BLaER1 (cell line): ENCODE data around the gene MICALL1.
A peak's percentile ranks its signal among the peaks of the same experiment; 100 is the strongest.

Experiments used
- H3K27ac ChIP-seq: shearing (Covaris generic); formaldehyde crosslinking; 2 replicates; pipeline ENCODE4 v1.8.1; 2022
- H3K27me3 ChIP-seq: shearing (Covaris generic); formaldehyde crosslinking; 2 replicates; pipeline ENCODE4 v1.8.1; 2022
- H3K36me3 ChIP-seq: shearing (Covaris generic); formaldehyde crosslinking; 2 replicates; pipeline ENCODE4 v1.8.1; 2022
- H3K4me1 ChIP-seq: shearing (Covaris generic); formaldehyde crosslinking; 2 replicates; pipeline ENCODE4 v1.8.1; 2022
- H3K4me2 ChIP-seq: shearing (Covaris generic); formaldehyde crosslinking; 2 replicates; pipeline ENCODE4 v1.8.1; 2022
- H3K4me3 ChIP-seq: shearing (Covaris generic); formaldehyde crosslinking; 2 replicates; pipeline ENCODE4 v1.8.1; 2022
- H3K9ac ChIP-seq: shearing (Covaris generic); formaldehyde crosslinking; 2 replicates; pipeline ENCODE4 v1.8.1; 2022
- H3K9me3 ChIP-seq: shearing (Covaris generic); formaldehyde crosslinking; 2 replicates; pipeline ENCODE4 v1.8.1; 2022
- H4K20me1 ChIP-seq: shearing (Covaris generic); formaldehyde crosslinking; 2 replicates; pipeline ENCODE4 v1.8.1; 2022
- Cebpa-rat ChIP-seq: shearing (Covaris generic); IDR thresholded peaks from 2 replicates; pipeline ENCODE4 v1.8.1; 2022

MICALL1 gene

DNA sequence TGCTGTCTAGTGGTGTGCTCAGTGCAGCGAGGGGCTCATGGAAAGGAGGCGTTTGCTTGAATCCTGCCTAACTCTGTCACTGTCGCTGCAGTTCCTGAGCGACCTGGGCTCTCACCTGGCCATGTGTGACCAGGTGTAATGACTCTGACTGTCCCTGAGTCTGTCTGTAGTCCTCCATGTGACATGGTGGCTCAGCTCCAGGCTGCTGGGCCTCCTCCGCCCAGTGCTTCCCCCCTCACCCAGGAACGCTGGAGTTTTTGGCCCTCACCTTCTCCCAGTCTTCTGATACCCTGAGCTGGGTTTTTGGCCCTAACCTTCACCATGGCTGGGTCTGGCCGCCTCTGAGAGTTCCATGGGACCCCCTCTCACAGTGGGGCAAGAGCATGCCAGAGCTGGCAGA is 20.3 kb downstream of the MICALL1 start:
- Histone ChIP-seq H3K4me3 (peak overlapping the region; percentile 71), H3K9ac (peak overlapping the region; percentile 80), H3K27me3 (no peaks in the 10 kb centered on the region), H4K20me1 (peaks cover 44% of the 10 kb centered on the region), H3K36me3 (peaks cover 27% of the 10 kb centered on the region), H3K9me3 (no peaks in the 10 kb centered on the region), H3K27ac (peak overlapping the region; percentile 90), H3K4me2 (peak overlapping the region; percentile 99), H3K4me1 (peaks cover 96% of the 10 kb centered on the region)
- TF ChIP-seq Cebpa-rat, result no peak

DNA sequence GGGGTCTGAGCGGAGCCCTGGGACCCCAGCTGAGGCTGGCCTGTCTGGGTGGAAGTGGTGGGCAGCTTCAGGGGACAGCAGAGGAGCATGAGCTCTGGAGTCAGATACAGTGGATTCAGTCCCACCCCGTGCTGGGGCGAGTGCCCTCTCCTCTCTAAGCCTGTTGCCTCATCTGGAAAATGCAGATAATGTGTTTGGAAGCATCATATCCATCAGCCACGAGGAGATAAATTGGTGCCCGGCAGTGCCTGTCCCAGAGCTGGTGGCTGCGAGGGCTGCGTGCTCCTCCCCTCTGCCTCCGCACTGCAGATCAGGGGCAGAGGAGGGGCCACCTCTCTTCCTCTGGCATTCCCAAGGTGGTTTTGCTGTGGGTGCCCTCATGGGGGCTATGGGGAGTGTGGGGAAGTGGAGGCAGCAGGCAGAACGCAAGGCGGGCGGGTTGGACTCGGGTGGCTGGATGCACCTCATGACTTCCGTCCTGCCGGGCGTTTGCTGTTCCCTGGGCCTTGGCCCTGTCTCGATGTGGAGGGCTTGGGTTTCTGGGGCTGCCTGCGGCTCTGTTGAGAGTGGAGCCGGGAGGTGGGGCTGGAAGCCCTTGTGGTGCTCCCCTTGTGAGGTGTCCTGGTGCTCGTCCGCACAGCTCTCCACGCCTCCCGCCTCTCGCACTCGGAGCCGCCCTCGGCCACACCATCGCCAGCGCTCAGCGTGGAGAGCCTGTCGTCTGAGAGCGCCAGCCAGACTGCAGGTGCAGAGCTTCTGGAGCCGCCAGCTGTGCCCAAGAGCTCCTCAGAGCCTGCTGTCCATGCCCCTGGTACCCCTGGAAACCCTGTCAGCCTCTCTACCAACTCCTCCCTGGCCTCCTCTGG is 20.9 kb downstream of the MICALL1 start:
- no peaks in the 10 kb centered on the region for H3K9me3 ChIP-seq
- peak overlapping the region; percentile 80 for H3K9ac ChIP-seq
- H3K27ac ChIP-seq, result peak overlapping the region; percentile 90
- H3K27me3 ChIP-seq, result no peaks in the 10 kb centered on the region
- peaks cover 96% of the 10 kb centered on the region for H3K4me1 ChIP-seq
- H4K20me1 ChIP-seq, result peaks cover 51% of the 10 kb centered on the region
- no peak for TF ChIP-seq Cebpa-rat
- H3K4me2 ChIP-seq, result peak overlapping the region; percentile 99
- peak overlapping the region; percentile 71 for H3K4me3 ChIP-seq
- H3K36me3 ChIP-seq, result peaks cover 22% of the 10 kb centered on the region

DNA sequence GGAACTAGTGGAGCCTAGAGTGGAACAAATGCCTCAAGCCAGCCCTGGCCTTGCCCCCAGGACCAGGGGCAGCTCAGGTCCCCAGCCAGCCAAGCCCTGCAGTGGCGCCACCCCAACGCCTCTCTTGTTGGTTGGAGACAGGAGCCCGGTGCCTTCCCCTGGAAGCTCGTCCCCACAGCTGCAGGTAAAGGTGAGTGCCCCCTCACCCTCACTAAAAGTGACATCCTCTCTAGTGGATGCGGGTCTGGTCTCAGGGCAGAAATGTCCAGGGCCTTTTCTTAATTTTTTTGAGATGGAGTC is 21.5 kb downstream of the MICALL1 start:
- TF ChIP-seq Cebpa-rat, result no peak
- H4K20me1 ChIP-seq, result peaks cover 56% of the 10 kb centered on the region
- peaks cover 100% of the 10 kb centered on the region for H3K4me1 ChIP-seq
- no peaks in the 10 kb centered on the region for H3K9me3 ChIP-seq
- H3K27ac ChIP-seq, result peak overlapping the region; percentile 90
- peak overlapping the region; percentile 99 for H3K4me2 ChIP-seq
- H3K9ac ChIP-seq, result 0 out of 2 replicates have a peak overlapping the region, but pooled peaks have one; percentile 29
- no peaks in the 10 kb centered on the region for H3K27me3 ChIP-seq
- H3K4me3 ChIP-seq, result peak overlapping the region; percentile 71
- H3K36me3 ChIP-seq, result peaks cover 27% of the 10 kb centered on the region

DNA sequence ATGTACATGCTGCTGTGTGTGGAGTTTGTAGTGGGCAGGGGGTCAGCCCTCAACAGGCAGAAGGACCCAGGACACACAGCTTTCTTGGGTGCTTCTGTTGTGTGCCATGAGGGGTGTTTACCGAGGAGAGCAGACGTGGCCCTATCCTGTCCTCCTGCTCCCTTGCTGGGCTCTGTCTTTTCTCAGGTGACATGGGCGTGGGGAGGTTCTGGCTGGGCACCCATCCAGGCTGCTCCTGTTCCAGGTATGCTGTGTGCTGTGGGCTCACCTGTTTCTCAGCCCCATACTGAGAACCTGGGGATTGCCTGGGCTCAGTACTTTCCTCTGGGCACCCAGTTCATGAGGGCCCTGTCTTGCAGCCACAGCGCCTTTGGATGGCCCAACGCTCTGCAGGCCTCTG is 23.3 kb downstream of the MICALL1 start:
- H3K27me3 ChIP-seq, result no peaks in the 10 kb centered on the region
- H3K4me1 ChIP-seq, result peaks cover 100% of the 10 kb centered on the region
- TF ChIP-seq Cebpa-rat, result no peak
- peak overlapping the region; percentile 84 for H3K27ac ChIP-seq
- H3K4me3 ChIP-seq, result 0 out of 2 replicates have a peak overlapping the region, but pooled peaks have one; percentile 11
- peaks cover 68% of the 10 kb centered on the region for H4K20me1 ChIP-seq
- H3K9ac ChIP-seq, result peak overlapping the region; percentile 68
- H3K9me3 ChIP-seq, result no peaks in the 10 kb centered on the region
- peaks cover 39% of the 10 kb centered on the region for H3K36me3 ChIP-seq
- peak overlapping the region; percentile 99 for H3K4me2 ChIP-seq

DNA sequence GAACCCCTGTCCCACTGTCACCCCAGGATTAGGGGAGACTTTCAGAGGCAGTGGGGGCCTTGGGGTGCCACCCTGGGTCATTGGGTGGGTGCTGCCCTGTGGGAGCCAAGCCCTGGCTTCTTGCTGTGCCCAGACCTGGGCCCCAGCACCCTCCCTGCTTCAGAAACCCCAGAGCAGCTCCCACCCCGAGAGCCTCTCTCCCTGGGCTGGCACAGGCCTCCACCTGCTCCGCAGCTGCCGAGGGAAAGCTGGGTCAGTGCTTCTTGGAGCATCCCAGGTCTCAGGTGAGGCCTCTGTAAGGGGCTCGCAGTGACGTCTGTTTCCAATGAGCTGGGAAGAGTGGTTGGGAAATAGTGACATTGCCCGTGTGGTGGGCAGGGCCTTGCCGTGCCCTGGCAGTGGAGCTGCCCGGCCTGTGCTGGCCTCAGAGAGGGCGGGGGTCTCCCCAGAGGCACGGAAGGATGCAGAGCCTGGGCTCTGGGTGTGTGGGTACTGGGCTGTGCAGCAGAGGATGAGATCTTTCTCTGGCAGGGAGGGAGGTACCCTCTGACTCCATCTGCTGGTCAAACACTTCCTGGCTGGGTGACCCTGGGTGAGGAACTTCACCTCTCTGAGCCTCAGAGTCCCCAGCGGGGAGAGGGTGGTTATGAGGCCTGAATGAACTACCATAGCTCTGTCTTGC is 24.3 kb downstream of the MICALL1 start:
- Histone ChIP-seq H3K9me3 (no peaks in the 10 kb centered on the region), H4K20me1 (peaks cover 68% of the 10 kb centered on the region), H3K27me3 (no peaks in the 10 kb centered on the region), H3K36me3 (peaks cover 43% of the 10 kb centered on the region), H3K4me1 (peaks cover 98% of the 10 kb centered on the region), H3K4me3 (peak overlapping the region; percentile 47; the same call in 1 of the 2 replicates), H3K4me2 (peak overlapping the region; percentile 99), H3K9ac (peak overlapping the region; percentile 68), H3K27ac (peak overlapping the region; percentile 84)
- no peak for TF ChIP-seq Cebpa-rat

DNA sequence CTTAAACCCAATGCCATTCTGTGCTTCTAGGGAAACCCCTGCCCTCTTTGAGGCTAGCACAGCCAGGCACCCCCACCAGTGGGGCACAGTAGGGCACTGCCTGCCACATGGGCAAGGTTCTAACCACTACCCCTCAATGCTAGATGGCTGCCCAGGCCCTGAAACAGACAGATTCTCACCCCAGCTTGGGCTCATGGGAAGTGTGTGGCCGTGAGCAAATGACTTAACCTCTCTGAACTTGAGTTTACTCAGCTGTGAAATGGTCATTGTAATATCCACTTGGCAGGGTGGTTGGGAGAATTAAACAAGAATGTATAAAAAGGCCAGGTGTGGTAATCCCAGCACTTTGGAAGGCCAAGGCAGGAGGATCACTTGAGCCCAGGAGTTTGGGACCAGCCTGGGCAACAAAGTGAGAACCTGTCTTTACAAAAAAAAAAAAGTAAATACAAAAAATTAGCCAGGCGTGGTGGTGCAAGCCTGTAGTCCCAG is 24.9 kb downstream of the MICALL1 start:
- Histone ChIP-seq H3K4me1 (peaks cover 98% of the 10 kb centered on the region), H3K4me2 (peak overlapping the region; percentile 99), H3K36me3 (peaks cover 43% of the 10 kb centered on the region), H3K9me3 (no peaks in the 10 kb centered on the region), H4K20me1 (peaks cover 70% of the 10 kb centered on the region), H3K4me3 (peak overlapping the region; percentile 47; the same call in 1 of the 2 replicates), H3K27me3 (no peaks in the 10 kb centered on the region), H3K27ac (peak overlapping the region; percentile 84), H3K9ac (peak overlapping the region; percentile 68; the same call in 1 of the 2 replicates)
- TF ChIP-seq Cebpa-rat, result no peak

DNA sequence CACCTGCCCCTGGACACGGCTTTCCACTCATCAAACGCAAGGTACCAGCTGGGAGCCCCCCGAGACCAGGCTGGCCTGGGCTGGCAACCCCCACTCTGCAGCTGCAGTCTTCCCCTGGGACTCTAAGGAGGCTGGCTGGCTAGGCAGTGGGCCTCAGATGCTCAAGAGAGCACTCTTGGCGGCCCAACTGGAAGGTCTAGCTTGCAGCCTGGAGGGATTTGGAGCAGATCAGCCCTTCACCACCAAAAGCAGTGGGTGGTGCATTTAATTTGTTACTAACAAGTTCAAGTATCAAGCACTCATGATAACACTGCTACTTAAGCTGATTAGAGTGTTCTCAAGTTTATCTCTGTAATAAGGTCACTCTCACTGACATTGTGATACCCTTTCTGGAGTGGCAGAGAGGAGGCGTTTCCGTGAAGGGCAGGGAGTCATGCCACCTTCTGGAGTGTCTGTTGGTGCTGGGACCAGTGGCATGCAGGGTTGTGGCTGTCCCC is 25.8 kb downstream of the MICALL1 start:
- Histone ChIP-seq H3K9me3 (no peaks in the 10 kb centered on the region), H3K4me3 (0 out of 2 replicates have a peak overlapping the region, but pooled peaks have one; percentile 34), H3K36me3 (peaks cover 53% of the 10 kb centered on the region), H3K27me3 (no peaks in the 10 kb centered on the region), H4K20me1 (peaks cover 70% of the 10 kb centered on the region), H3K4me1 (peaks cover 98% of the 10 kb centered on the region), H3K9ac (peak overlapping the region; percentile 68), H3K4me2 (peak overlapping the region; percentile 99), H3K27ac (peak overlapping the region; percentile 84)
- no peak for TF ChIP-seq Cebpa-rat

DNA sequence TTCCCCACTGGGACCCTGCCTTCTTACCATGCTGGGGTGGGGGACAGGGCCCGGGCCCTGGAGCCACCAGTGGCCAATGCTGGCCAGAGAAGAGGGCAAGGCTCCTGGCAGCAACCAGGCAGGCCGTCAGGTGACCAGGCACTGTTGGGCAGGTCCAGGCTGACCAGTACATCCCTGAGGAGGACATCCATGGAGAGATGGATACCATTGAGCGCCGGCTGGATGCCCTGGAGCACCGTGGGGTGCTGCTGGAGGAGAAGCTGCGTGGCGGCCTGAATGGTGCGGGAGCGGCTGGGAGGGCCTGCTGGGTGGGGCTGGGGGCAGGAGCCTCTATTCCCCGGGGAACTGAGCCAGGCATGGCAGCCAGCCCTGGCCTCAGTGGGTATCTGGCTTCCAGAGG is 26.3 kb downstream of the MICALL1 start:
- Histone ChIP-seq H3K4me1 (peaks cover 98% of the 10 kb centered on the region), H3K27me3 (no peaks in the 10 kb centered on the region), H3K4me3 (0 out of 2 replicates have a peak overlapping the region, but pooled peaks have one; percentile 34), H3K9ac (peak overlapping the region; percentile 68), H3K4me2 (peak overlapping the region; percentile 99), H3K27ac (peak overlapping the region; percentile 84), H3K9me3 (no peaks in the 10 kb centered on the region), H4K20me1 (peaks cover 66% of the 10 kb centered on the region), H3K36me3 (peaks cover 57% of the 10 kb centered on the region)
- no peak for TF ChIP-seq Cebpa-rat

DNA sequence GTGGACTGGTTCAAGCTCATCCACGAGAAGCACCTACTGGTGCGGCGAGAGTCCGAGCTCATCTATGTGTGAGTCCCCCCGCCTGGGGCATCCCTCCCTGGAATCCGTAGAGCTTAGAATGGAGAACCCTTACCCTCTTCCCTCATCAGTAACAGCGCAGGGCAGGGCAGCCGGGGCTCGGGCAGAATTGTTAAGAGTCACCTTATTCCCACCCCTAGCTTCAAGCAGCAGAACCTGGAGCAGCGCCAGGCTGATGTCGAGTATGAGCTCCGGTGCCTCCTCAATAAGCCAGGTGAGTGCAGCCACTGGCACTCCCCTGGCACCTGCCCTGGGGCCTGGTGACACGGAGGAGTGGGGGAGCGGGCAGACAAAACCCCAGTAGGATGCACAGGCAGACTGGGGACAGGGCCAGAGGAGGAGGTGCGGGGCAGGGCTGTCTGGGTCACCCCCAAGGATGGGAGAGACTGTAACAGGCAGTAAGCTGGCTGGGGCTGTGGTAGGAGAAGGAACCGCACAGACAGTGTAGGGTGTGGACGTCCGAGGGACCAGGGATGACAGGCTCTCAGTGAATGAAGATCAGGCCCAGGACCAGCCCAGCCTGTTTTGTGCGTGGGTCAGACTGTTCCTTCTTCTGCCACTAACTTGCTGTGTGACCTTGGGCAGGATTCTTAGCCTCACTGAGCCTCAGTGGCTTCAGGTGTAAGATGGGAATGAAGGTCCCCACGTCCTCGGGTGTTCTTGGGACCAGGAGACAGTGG is 26.9 kb downstream of the MICALL1 start:
- Histone ChIP-seq H4K20me1 (peaks cover 60% of the 10 kb centered on the region), H3K27ac (peak overlapping the region; percentile 84), H3K4me2 (peak overlapping the region; percentile 99)

More for the DNA sequence above, 26.9 kb downstream of the MICALL1 start:
- no peaks in the 10 kb centered on the region for H3K27me3 ChIP-seq
- peaks cover 57% of the 10 kb centered on the region for H3K36me3 ChIP-seq
- H3K4me3 ChIP-seq, result 0 out of 2 replicates have a peak overlapping the region, but pooled peaks have one; percentile 34
- no peaks in the 10 kb centered on the region for H3K9me3 ChIP-seq
- H3K9ac ChIP-seq, result peak overlapping the region; percentile 68
- H3K4me1 ChIP-seq, result peaks cover 98% of the 10 kb centered on the region
- TF ChIP-seq Cebpa-rat, result no peak
